ENCODE data around the gene TRABD2B.

- TF ChIP-seq CTCF (IDR thresholded peaks at IDR 0.05 in 4 of 5, conservative IDR thresholded peaks at IDR 0.05 in 1 of 5) (no peak), POLR2A (IDR thresholded peaks at IDR 0.05) (no peak)
These were observed 128.9 kb downstream of the TRABD2B start for GRCh38 chr1:47868348-47868676.
